Panc1 (cell line): ENCODE data around the gene NBPF11. TPM values are rescaled to one million over a fixed set of nuclear protein-coding genes. Genes with fewer than 3 reads are reported as not detected.
"Not testable (repeated sequence)": the region's sequence is repeated elsewhere in the genome, so short reads cannot be mapped to it uniquely, and the experiment has no call there.

Experiments
- ATAC-seq: fragments of 200-7000 bp; cut with Tn5 transposase; 2 replicates; pipeline ENCODE4 v1.9.1; 2020; ENCODE audit warnings: mild to moderate bottlenecking, moderate library complexity
- BruUV-seq: library from RNA; stranded (reverse); fragments of 400-500 nt; replicated peaks from 2 replicates; lab custom pipeline; 2021; lab: Mats Ljungman, UMichigan
- CTCF ChIA-PET: fragments of 300-600 bp; sonication (Branson Sonifier 250); formaldehyde crosslinking; loops from one replicate; lab custom pipeline; 2022; ENCODE audit warnings: antibody characterized with exemption; lab: Charles Lee
- POLR2A ChIA-PET: fragments of 300-600 bp; sonication (Branson Sonifier 250); formaldehyde crosslinking; loops from one replicate; lab custom pipeline; 2022; ENCODE audit warnings: antibody characterized with exemption; lab: Charles Lee
- DNase-seq: peaks from one replicate; pipeline ENCODE4 v3.0.0-alpha.2; 2010; ENCODE audit warnings: low read depth, low spot score
- H3K27ac ChIP-seq: 2 replicates; pipeline ENCODE4 v1.5.1; 2011; ENCODE audit warnings: mild to moderate bottlenecking, low read length, inconsistent platforms
- H3K27me3 ChIP-seq: fragments of 200-500 bp; sonication (Bioruptor generic); 2 replicates; pipeline ENCODE4 v1.6.0; 2014; ENCODE audit warnings: low read length, inconsistent platforms; ENCODE audit not compliant: control insufficient read depth, insufficient read depth
- H3K36me3 ChIP-seq: fragments of 200-500 bp; sonication (Bioruptor generic); 2 replicates; pipeline ENCODE4 v1.5.1; 2014; ENCODE audit warnings: inconsistent platforms, mild to moderate bottlenecking, low read length, moderate library complexity; ENCODE audit not compliant: control insufficient read depth, insufficient read depth
- H3K4me1 ChIP-seq: 2 replicates; pipeline ENCODE4 v1.5.1; 2011; ENCODE audit warnings: inconsistent platforms, mild to moderate bottlenecking, low read length, moderate library complexity; ENCODE audit not compliant: control insufficient read depth, insufficient read depth
- H3K4me3 ChIP-seq, 2 experiments: 2 replicates each; pipeline ENCODE4 v1.5.1; 2011 to 2012; ENCODE audit warnings: low read depth in 2 of 2, low read length in 2 of 2, mild to moderate bottlenecking in 2 of 2, inconsistent platforms in 1 of 2, moderate library complexity in 1 of 2
- H3K9me3 ChIP-seq: fragments of 200-500 bp; sonication (Bioruptor generic); 2 replicates; pipeline ENCODE4 v1.5.1; 2014; ENCODE audit warnings: low read depth, mild to moderate bottlenecking, inconsistent platforms, low read length, moderate library complexity; ENCODE audit not compliant: control insufficient read depth, insufficient read depth
- in situ Hi-C: cut with HindIII; loops from 2 replicates; pipeline ENCODE4 v1.10.0; 2016; ENCODE audit warnings: low sequenced_read_pairs, low pct_unique_long_range_greater_than_20kb
- intact Hi-C: fragments of 100-400 bp; cut with micrococcal nuclease; formaldehyde crosslinking; loops from one replicate; pipeline ENCODE4 v1.10.0; 2022; ENCODE audit not compliant: unreplicated experiment
- total RNA-seq: library from RNA; stranded (reverse); gene quantifications from one replicate; pipeline ENCODE4 v1.2.1, GENCODE V29; 2021; ENCODE audit not compliant: unreplicated experiment
- TF ChIP-seq, protein P1 (sequence below): fragments of 450-650 bp; IDR thresholded peaks from 2 replicates; pipeline ENCODE4 v1.5.1; 2017; ENCODE audit warnings: mild to moderate bottlenecking

The NBPF11 gene
- total RNA-seq, 1 experiment from 2014 or later: 9.2 TPM

DNA sequence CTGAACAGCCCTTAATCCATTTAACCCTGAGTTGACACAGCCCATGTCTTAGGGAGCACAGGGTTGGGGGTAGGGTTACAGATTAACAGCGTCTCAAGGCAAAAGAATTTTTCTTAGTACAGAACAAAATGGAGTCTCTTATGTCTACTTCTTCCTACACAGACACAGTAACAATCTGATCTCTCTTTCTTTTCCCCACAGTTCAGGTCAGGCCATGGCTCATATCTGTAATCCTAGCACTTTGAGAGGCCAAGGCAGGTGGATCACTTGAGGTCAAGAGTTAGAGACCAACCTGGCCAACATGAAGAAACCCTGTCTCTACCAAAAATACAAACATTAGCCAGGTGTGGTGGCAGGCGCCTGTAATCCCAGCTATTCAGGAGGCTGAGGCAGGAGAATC is 13.5 kb downstream of the NBPF11 start:
- H3K36me3 ChIP-seq, H3K27ac ChIP-seq, H3K4me3 ChIP-seq, CTCF ChIA-PET, ATAC-seq, POLR2A ChIA-PET, DNase-seq, H3K27me3 ChIP-seq, BruUV-seq, H3K9me3 ChIP-seq, in situ Hi-C loops, intact Hi-C loops, H3K4me1 ChIP-seq: not testable (repeated sequence)

DNA sequence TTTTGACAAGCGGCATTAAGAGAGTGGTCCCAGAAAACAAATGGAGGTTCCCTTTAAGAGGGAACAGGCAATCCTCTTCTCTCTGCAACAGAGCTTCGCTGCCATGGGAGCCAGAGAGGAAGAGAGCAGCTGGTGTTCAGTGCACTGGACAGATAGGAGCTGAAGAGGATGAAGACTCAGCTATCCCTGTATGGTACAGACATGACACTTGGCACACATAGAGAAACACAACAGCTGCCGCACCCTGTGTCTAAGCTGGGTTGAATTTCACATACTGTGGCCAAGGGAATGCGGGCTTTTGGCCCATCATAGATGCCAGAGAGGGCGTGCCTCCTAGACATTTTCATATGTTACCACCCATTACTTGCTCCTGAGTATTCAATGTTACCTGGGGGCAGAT is 29.7 kb downstream of the NBPF11 start:
- ATAC-seq, H3K9me3 ChIP-seq, H3K4me1 ChIP-seq, BruUV-seq, CTCF ChIA-PET, POLR2A ChIA-PET, H3K36me3 ChIP-seq, H3K4me3 ChIP-seq, DNase-seq, H3K27ac ChIP-seq, intact Hi-C loops, in situ Hi-C loops, H3K27me3 ChIP-seq: not testable (repeated sequence)

DNA sequence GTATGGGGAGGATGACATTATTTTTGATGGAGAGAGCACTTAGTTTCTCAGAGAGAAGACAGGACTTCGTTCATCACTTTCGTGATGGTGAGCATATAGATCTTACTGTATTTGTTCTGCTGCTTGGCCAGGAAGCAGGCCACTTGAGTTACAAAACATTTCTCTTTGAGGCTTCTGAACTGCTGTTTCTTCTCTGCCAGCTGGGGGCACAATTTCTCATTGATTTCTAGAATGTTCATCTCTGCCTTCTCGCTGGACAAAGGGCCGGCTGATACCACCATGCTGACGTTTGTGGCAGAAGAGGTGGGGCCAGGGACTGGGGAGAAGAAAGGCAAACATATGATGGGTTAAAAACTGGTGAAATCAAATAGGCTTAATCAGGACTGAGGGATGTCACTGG is 31.7 kb downstream of the NBPF11 start:
- DNase-seq, H3K27me3 ChIP-seq, H3K4me3 ChIP-seq, ATAC-seq, intact Hi-C loops, H3K4me1 ChIP-seq, POLR2A ChIA-PET, in situ Hi-C loops, H3K36me3 ChIP-seq, H3K27ac ChIP-seq, H3K9me3 ChIP-seq, CTCF ChIA-PET, BruUV-seq: not testable (repeated sequence)
- TF ChIP-seq, protein P1, sequence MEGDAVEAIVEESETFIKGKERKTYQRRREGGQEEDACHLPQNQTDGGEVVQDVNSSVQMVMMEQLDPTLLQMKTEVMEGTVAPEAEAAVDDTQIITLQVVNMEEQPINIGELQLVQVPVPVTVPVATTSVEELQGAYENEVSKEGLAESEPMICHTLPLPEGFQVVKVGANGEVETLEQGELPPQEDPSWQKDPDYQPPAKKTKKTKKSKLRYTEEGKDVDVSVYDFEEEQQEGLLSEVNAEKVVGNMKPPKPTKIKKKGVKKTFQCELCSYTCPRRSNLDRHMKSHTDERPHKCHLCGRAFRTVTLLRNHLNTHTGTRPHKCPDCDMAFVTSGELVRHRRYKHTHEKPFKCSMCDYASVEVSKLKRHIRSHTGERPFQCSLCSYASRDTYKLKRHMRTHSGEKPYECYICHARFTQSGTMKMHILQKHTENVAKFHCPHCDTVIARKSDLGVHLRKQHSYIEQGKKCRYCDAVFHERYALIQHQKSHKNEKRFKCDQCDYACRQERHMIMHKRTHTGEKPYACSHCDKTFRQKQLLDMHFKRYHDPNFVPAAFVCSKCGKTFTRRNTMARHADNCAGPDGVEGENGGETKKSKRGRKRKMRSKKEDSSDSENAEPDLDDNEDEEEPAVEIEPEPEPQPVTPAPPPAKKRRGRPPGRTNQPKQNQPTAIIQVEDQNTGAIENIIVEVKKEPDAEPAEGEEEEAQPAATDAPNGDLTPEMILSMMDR: peak; percentile 57

DNA sequence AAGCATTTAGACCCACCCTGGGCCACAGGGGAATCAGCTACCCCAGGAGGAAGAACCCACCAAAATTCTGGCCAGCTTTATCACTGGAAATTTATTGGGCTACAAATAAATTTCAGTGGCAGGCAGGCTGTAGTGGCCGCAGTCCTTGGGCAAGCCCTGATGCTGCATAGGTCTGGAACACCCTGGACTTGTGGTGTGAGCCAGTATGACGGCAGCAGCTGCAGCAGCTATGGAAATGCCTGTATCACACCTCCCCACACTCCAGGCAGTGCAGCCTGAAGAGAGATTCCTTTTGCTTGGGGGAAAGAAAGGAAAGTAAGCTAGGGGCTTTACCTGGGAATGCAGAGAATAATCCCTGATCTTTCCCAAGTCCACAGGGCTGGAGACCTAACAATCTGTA is 56.3 kb downstream of the NBPF11 start:
- BruUV-seq: not testable (repeated sequence)

DNA sequence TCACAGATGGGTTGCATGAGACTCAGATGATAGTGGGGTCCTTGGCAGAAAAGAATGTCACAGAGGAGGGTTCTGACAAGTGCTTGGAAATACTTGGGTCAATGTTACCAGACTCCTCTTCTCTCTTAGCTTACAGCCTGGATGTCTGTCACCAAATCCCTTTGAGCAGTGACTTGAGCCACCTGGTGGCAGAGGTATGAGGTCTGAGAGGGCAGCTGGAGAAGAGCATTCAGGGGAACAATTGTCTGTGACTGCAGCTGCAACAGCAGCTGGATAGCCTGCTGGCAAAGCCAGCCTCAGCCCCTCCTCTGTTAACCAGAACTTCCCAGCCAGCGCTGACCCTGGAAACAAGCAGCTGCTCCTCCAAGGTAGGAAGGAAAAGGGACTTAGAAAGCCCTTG is 65.9 kb downstream of the NBPF11 start:
- BruUV-seq, H3K27me3 ChIP-seq, POLR2A ChIA-PET, ATAC-seq, in situ Hi-C loops, DNase-seq, H3K36me3 ChIP-seq, H3K4me1 ChIP-seq, H3K4me3 ChIP-seq, H3K9me3 ChIP-seq, CTCF ChIA-PET, intact Hi-C loops, H3K27ac ChIP-seq: not testable (repeated sequence)

More for the DNA sequence above, 56.3 kb downstream of the NBPF11 start:
- in situ Hi-C loops, ATAC-seq, H3K27me3 ChIP-seq, H3K4me1 ChIP-seq, H3K27ac ChIP-seq, H3K4me3 ChIP-seq, intact Hi-C loops, CTCF ChIA-PET, H3K36me3 ChIP-seq, DNase-seq, H3K9me3 ChIP-seq, POLR2A ChIA-PET: not testable (repeated sequence)

DNA sequence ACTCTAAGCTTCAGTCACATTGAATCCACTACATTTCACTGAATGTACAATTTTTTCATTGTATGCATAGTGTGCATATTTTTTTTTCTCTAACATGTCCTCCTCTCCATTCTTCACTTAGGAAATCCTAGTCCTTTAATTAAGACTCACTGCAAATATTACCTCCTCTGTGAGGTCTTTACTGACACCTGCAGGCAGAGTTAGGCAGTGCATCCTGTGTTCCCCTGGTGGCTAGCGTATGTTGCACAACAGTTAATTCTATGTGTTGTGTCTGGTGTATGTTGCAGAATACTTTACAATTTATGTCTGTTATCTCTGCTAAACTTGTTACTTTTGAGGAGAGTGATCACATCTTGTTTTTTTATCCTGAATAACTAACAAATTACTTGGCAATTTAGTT is 70.9 kb downstream of the NBPF11 start:
- intact Hi-C loops, H3K36me3 ChIP-seq, CTCF ChIA-PET, H3K9me3 ChIP-seq, H3K4me1 ChIP-seq, in situ Hi-C loops, H3K4me3 ChIP-seq, H3K27me3 ChIP-seq, BruUV-seq, H3K27ac ChIP-seq, POLR2A ChIA-PET, DNase-seq: not testable (repeated sequence)
- ATAC-seq: peak; percentile 80

DNA sequence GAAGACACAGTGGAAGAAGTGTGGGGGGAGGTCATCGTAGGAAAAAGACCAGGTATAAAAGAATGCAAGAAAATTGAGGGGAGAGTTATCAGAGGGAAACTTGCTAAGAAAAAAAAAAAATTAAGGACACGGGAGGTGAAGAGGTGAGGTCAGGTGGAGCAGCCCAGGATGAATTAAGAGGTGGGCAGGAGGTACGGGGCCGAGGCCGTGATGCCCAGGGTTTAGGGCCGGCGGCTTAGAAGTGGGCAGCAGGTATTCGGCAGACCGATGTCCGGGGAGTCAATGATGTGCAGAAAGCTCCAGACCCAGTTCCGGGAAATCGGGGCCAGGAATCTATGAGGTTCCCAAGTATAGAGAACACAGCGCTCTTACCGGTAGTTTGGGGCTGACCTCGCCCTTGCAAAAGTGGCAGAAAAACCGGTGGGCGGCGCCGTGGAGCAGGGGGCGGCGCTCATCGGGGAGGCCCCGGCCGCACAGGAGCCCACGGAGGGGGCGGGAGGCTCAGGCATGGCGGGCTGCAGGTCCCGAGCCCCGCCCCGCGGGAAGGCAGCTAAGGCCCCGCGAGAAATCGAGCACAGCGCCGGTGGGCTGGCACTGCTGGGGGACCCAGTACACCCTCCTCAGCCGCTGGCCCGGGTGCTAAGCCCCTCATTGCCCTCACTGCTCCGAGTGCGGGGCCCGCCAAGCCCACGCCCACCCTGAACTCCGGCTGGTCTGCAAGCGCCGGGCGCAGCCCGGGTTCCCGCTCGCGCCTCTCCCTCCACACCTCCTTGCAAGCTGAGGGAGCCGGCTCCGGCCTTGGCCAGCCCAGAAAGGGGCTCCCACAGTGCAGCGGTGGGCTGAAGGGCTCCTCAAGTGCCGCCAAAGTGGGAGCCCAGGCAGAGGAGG is 73.2 kb downstream of the NBPF11 start:
- POLR2A ChIA-PET, DNase-seq, intact Hi-C loops, BruUV-seq, H3K4me3 ChIP-seq, H3K27ac ChIP-seq, H3K9me3 ChIP-seq, in situ Hi-C loops, H3K36me3 ChIP-seq, CTCF ChIA-PET, H3K27me3 ChIP-seq, H3K4me1 ChIP-seq: not testable (repeated sequence)
- peak; percentile 76 for ATAC-seq
